GM18519 (cell line): ENCODE measurements around the gene TMBIM6.
"Not testable (repeated sequence)": the region's sequence is repeated elsewhere in the genome, so short reads cannot be mapped to it uniquely, and the experiment has no call there.

Experiments
- ATAC-seq: cut with Tn5 transposase; IDR thresholded peaks from one replicate; pipeline ENCODE4 v1.9.1; 2021; ENCODE audit warnings: mild to moderate bottlenecking, moderate library complexity; ENCODE audit not compliant: unreplicated experiment, low FRiP score

The TMBIM6 gene

GRCh38 chr12:49740930-49741881 is at the start of gene TMBIM6:
TMBIM6 (plus strand) TSS chr12:49741557; CDS start chr12:49752494, 10,937 bp downstream.
- peak; percentile 92 for ATAC-seq

- no peak for ATAC-seq
Observed at GRCh38 chr12:49692851-49693250, 48.5 kb upstream of the TMBIM6 start.

GRCh38 chr12:49693931-49694444 is 47.4 kb upstream of the TMBIM6 start:
- ATAC-seq: no peak

GRCh38 chr12:49696723-49697122 is 44.6 kb upstream of the TMBIM6 start:
- ATAC-seq: no peak

- ATAC-seq: no peak
Observed at GRCh38 chr12:49697808-49698207, 43.5 kb upstream of the TMBIM6 start.

GRCh38 chr12:49698619-49699545 is 42.5 kb upstream of the TMBIM6 start:
- ATAC-seq: peak; percentile 42

- ATAC-seq: no peak
Observed at GRCh38 chr12:49702009-49702408, 39.3 kb upstream of the TMBIM6 start.

- no peak for ATAC-seq
Observed at GRCh38 chr12:49702676-49703215, 38.6 kb upstream of the TMBIM6 start.

GRCh38 chr12:49703647-49704137 is 37.7 kb upstream of the TMBIM6 start:
- ATAC-seq: no peak

GRCh38 chr12:49705479-49706134 is 35.8 kb upstream of the TMBIM6 start:
- ATAC-seq: no peak

GRCh38 chr12:49706351-49707127 is 34.8 kb upstream of the TMBIM6 start:
- ATAC-seq: peak; percentile 14

GRCh38 chr12:49707128-49707811 is 34.1 kb upstream of the TMBIM6 start, which contains the start of gene FMNL3:
FMNL3 (minus strand) TSS chr12:49707405; CDS start chr12:49707180, 225 bp downstream.
- ATAC-seq: peak; percentile 55

GRCh38 chr12:49707812-49708147 is 33.6 kb upstream of the TMBIM6 start:
- ATAC-seq: no peak

- ATAC-seq: no peak
Observed at GRCh38 chr12:49708851-49709250, 32.5 kb upstream of the TMBIM6 start.

- ATAC-seq: not testable (repeated sequence)
Observed at GRCh38 chr12:49713952-49714351, 27.4 kb upstream of the TMBIM6 start.

GRCh38 chr12:49716553-49716952 is 24.8 kb upstream of the TMBIM6 start:
- ATAC-seq: peak; percentile 69

GRCh38 chr12:49717800-49718199 is 23.6 kb upstream of the TMBIM6 start:
- not testable (repeated sequence) for ATAC-seq

GRCh38 chr12:49720214-49720613 is 21.1 kb upstream of the TMBIM6 start:
- ATAC-seq: no peak
